Spleen (tissue), 11 donors: ENCODE measurements around the gene BCAR3. TPM values are rescaled to one million over a fixed set of nuclear protein-coding genes. Genes with fewer than 3 reads are reported as not detected.

Source experiments
- DNase-seq: peaks from one replicate; pipeline ENCODE4 v3.0.0-alpha.2; 2020
- H3K27ac ChIP-seq, 8 donors: fragments of 200-600 bp; sonication (generic) in 7 of 8; 1 replicate in 4 of 8; 2 replicates in 4 of 8; pipeline versions ENCODE4 v1.5.0 to v1.8.0; 2016 to 2021; ENCODE audit warnings: inconsistent platforms in 4 of 8, mild to moderate bottlenecking in 4 of 8, moderate library complexity in 1 of 8
- H3K27me3 ChIP-seq, 7 donors: fragments of 200-600 bp; sonication (generic) in 6 of 7; replicated peaks in 1 of 7; 1 replicate in 4 of 7; 2 replicates in 3 of 7; pipeline versions ENCODE4 v1.5.0 to v1.8.0; 2016 to 2021; ENCODE audit warnings: inconsistent platforms in 3 of 7, mild to moderate bottlenecking in 1 of 7
- H3K36me3 ChIP-seq, 6 donors: fragments of 200-600 bp; sonication (generic) in 5 of 6; 1 replicate in 4 of 6; 2 replicates in 2 of 6; pipeline versions ENCODE4 v1.5.0 to v1.8.0; 2016 to 2021; ENCODE audit warnings: inconsistent platforms in 2 of 6
- H3K4me1 ChIP-seq, 6 donors: fragments of 200-600 bp; sonication (generic) in 5 of 6; 1 replicate in 3 of 6; 2 replicates in 3 of 6; pipeline versions ENCODE4 v1.5.0 to v1.8.0; 2016 to 2021; ENCODE audit warnings: inconsistent platforms in 3 of 6
- H3K4me3 ChIP-seq, 8 donors: fragments of 200-600 bp; sonication (generic) in 7 of 8; 1 replicate in 4 of 8; 2 replicates in 4 of 8; pipeline versions ENCODE4 v1.5.0 to v1.8.0; 2016 to 2021; ENCODE audit warnings: inconsistent platforms in 4 of 8, mild to moderate bottlenecking in 4 of 8, moderate library complexity in 2 of 8
- H3K9me3 ChIP-seq, 8 donors: fragments of 200-600 bp; sonication (generic) in 7 of 8; 1 replicate in 4 of 8; 2 replicates in 4 of 8; pipeline versions ENCODE4 v1.5.0 to v1.8.0; 2016 to 2021; ENCODE audit warnings: inconsistent platforms in 4 of 8
- CTCF ChIP-seq, 11 experiments: fragments of 200-600 bp in 7 of 11; fragments of 450-650 bp in 4 of 11; sonication (generic) in 4 of 11; IDR thresholded peaks in 8 of 11; conservative IDR thresholded peaks in 3 of 11; 1 replicate in 7 of 11; 2 replicates in 4 of 11; pipeline versions ENCODE4 v1.4.0 to v1.8.0; 2016 to 2021; ENCODE audit warnings: antibody characterized with exemption in 11 of 11, inconsistent platforms in 4 of 11, mild to moderate bottlenecking in 1 of 11
- POLR2A ChIP-seq, 3 donors: fragments of 450-650 bp; IDR thresholded peaks; one replicate each; pipeline ENCODE4 v1.5.1; 2017; ENCODE audit warnings: antibody characterized with exemption in 3 of 3, mild to moderate bottlenecking in 1 of 3
- POLR2AphosphoS5 ChIP-seq, 3 donors: sonication (generic); formaldehyde crosslinking; IDR thresholded peaks; one replicate each; pipeline ENCODE4 v1.5.1; 2017; ENCODE audit warnings: antibody characterized with exemption in 3 of 3
- WGBS, 5 donors: extraction: QIAGEN DNeasy Blood & Tissue Kit in 3 of 5; methylation state at CpG; one replicate each; pipeline versions ENCODE4 v1.1.5 to v1.1.7; 2013 to 2018; 5-methylcytosine and 5-hydroxymethylcytosine counted together
- intact Hi-C: fragments of 100-400 bp; cut with DNase I; formaldehyde crosslinking; loops from one replicate; pipeline ENCODE4 v1.15.0; 2023; ENCODE audit warnings: low total_unique reads
- polyA plus RNA-seq, 3 donors: library from polyadenylated mRNA; stranded (reverse); fragments of 200-250 nt; gene quantifications; one replicate each; pipeline ENCODE4 v1.2.1, GENCODE V29; 2013
- total RNA-seq, 7 donors: library from RNA; depleted of rRNA in 3 of 7; stranded (reverse); fragments of >200 nt in 3 of 7; fragmentation: NEBNext Ultra II Directional in 4 of 7; extraction: Animal tissue kit (Norgen Biotek cat#: 25700) in 4 of 7; gene quantifications; one replicate each; pipeline versions ENCODE4 v1.1.0 to v1.2.1, GENCODE V29; 2016 to 2021
- donor health status: healthy with polysubstance abuse.
- donor health status: DM: no; HTN: no; CAD: no; lungs with moderate emphysema.
- donor health status: DM: no; HTN: no; CAD: no.
- donor health status: Bipolar disorder and iron deficiency.
- donor health status: healthy.
- donor health status: DM: no; HTN: no; CAD: no.
- donor health status: DM: yes; HTN: yes; CAD: no.

Gene BCAR3
- total and polyA plus RNA-seq, 10 donors: 3.5 to 18.0 (median 11.8) TPM

- no peaks in the 10 kb centered on the region for H3K36me3 ChIP-seq
- no peak for TF ChIP-seq CTCF (IDR thresholded peaks at IDR 0.05 in 8 of 11, conservative IDR thresholded peaks at IDR 0.05 in 3 of 11)
- no peak for TF ChIP-seq POLR2A (IDR thresholded peaks at IDR 0.05)
- no peak for TF ChIP-seq POLR2AphosphoS5 (IDR thresholded peaks at IDR 0.05)
- H3K4me1 ChIP-seq: peaks cover 17 to 59% (median 33%) of the 10 kb centered on the region in 6 donors
- WGBS, 5 donors: 80 to 87% (median 84%) methylated on average over 5 of the region's 5 CpGs
- no peaks in the 10 kb centered on the region for H3K27me3 ChIP-seq
- intact Hi-C loops: no loop called here
- H3K27ac ChIP-seq: no peak overlapping the region
- H3K4me3 ChIP-seq: no peak overlapping the region
- no peak for DNase-seq
- no peaks in the 10 kb centered on the region for H3K9me3 ChIP-seq
Observed at GRCh38 chr1:93689521-93690223, 8.0 kb upstream of the BCAR3 start.

GRCh38 chr1:93687542-93687941 lies 5.9 kb upstream of the BCAR3 start:
- no peaks in the 10 kb centered on the region for H3K36me3 ChIP-seq
- no peaks in the 10 kb centered on the region for H3K9me3 ChIP-seq
- peaks cover 0 to 2% (median 0%) of the 10 kb centered on the region in 7 donors for H3K27me3 ChIP-seq
- no peak for DNase-seq
- no peak overlapping the region for H3K4me3 ChIP-seq
- TF ChIP-seq POLR2AphosphoS5 (IDR thresholded peaks at IDR 0.05) (no peak), CTCF (IDR thresholded peaks at IDR 0.05 in 8 of 11, conservative IDR thresholded peaks at IDR 0.05 in 3 of 11) (no peak), POLR2A (IDR thresholded peaks at IDR 0.05) (no peak)
- no peak overlapping the region for H3K27ac ChIP-seq
- WGBS, 5 donors: 92 to 100% (median 95%) methylated on average over 2 of the region's 2 CpGs
- intact Hi-C loops: no loop called here
- peaks cover 6 to 38% (median 18%) of the 10 kb centered on the region in 6 donors for H3K4me1 ChIP-seq

- H3K36me3 ChIP-seq: no peaks in the 10 kb centered on the region
- H3K4me1 ChIP-seq: peaks cover 3 to 38% (median 17%) of the 10 kb centered on the region in 6 donors
- H3K27ac ChIP-seq: no peak overlapping the region
- H3K9me3 ChIP-seq: no peaks in the 10 kb centered on the region
- DNase-seq: no peak
- H3K4me3 ChIP-seq: no peak overlapping the region
- H3K27me3 ChIP-seq: peaks cover 0 to 11% (median 0%) of the 10 kb centered on the region in 7 donors
- no peak for TF ChIP-seq POLR2A (IDR thresholded peaks at IDR 0.05)
- no peak for TF ChIP-seq CTCF (IDR thresholded peaks at IDR 0.05 in 8 of 11, conservative IDR thresholded peaks at IDR 0.05 in 3 of 11)
- no peak for TF ChIP-seq POLR2AphosphoS5 (IDR thresholded peaks at IDR 0.05)
- WGBS, 5 donors: 89 to 97% (median 93%) methylated on average over 3 of the region's 3 CpGs
- intact Hi-C loops: no loop called here
Observed at GRCh38 chr1:93686504-93687250, 5.0 kb upstream of the BCAR3 start.

GRCh38 chr1:93685918-93686317 lies 4.3 kb upstream of the BCAR3 start:
- intact Hi-C loops: no loop called here
- 69 to 84% (median 75%) methylated on average over 1 of the region's 1 CpG for WGBS, 5 donors

More at GRCh38 chr1:93685918-93686317, 4.3 kb upstream of the BCAR3 start:
- DNase-seq: no peak
- H3K27me3 ChIP-seq: peaks cover 0 to 18% (median 0%) of the 10 kb centered on the region in 7 donors
- H3K4me3 ChIP-seq: no peak overlapping the region
- no peak overlapping the region for H3K27ac ChIP-seq
- no peaks in the 10 kb centered on the region for H3K9me3 ChIP-seq
- H3K4me1 ChIP-seq: peaks cover 3 to 38% (median 17%) of the 10 kb centered on the region in 6 donors
- H3K36me3 ChIP-seq: no peaks in the 10 kb centered on the region
- TF ChIP-seq POLR2A (IDR thresholded peaks at IDR 0.05): no peak
- no peak for TF ChIP-seq POLR2AphosphoS5 (IDR thresholded peaks at IDR 0.05)
- no peak for TF ChIP-seq CTCF (IDR thresholded peaks at IDR 0.05 in 8 of 11, conservative IDR thresholded peaks at IDR 0.05 in 3 of 11)
